Measurements from ENCODE around the gene BMP7.

BMP7 gene

DNA sequence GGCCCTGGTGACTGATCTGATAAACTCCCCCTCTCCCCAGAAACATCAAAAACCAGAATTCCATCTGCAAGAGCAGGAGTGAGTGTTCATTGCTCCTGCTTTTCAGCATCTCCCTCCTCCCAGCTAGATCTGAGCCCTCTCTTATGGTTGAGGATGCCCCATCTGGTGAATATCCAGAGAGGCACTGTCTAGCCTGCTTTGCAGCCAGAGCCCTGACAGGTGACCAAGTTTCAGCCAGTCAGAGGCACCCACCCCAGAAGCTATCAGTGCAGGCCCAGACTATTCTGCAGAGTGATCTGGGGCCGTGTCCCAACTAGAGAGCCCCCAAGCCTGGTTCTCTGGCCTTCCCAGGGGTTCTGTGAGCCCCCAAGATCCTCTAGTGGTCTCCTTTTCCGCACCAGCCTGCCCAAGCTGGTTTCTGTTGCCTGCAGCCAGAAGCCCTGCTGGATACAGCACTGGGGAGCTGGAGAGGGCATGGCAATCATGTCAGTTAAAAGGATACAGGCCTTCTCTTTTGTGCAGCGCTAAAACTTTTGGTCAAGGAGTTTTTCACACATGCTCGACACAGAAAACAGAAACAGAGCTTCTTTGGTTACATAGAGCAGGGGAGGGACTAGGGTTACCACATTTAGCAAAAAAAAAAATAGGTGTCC lies 6.6 kb upstream of the BMP7 start:
- TF ChIP-seq, protein P1, sequence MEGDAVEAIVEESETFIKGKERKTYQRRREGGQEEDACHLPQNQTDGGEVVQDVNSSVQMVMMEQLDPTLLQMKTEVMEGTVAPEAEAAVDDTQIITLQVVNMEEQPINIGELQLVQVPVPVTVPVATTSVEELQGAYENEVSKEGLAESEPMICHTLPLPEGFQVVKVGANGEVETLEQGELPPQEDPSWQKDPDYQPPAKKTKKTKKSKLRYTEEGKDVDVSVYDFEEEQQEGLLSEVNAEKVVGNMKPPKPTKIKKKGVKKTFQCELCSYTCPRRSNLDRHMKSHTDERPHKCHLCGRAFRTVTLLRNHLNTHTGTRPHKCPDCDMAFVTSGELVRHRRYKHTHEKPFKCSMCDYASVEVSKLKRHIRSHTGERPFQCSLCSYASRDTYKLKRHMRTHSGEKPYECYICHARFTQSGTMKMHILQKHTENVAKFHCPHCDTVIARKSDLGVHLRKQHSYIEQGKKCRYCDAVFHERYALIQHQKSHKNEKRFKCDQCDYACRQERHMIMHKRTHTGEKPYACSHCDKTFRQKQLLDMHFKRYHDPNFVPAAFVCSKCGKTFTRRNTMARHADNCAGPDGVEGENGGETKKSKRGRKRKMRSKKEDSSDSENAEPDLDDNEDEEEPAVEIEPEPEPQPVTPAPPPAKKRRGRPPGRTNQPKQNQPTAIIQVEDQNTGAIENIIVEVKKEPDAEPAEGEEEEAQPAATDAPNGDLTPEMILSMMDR (IDR thresholded peaks at IDR 0.05; ENCODE audit: low read depth, low read length) = no peak
- H3K4me3 ChIP-seq (ENCODE audit: low read depth, low read length) = no peak overlapping the region

DNA sequence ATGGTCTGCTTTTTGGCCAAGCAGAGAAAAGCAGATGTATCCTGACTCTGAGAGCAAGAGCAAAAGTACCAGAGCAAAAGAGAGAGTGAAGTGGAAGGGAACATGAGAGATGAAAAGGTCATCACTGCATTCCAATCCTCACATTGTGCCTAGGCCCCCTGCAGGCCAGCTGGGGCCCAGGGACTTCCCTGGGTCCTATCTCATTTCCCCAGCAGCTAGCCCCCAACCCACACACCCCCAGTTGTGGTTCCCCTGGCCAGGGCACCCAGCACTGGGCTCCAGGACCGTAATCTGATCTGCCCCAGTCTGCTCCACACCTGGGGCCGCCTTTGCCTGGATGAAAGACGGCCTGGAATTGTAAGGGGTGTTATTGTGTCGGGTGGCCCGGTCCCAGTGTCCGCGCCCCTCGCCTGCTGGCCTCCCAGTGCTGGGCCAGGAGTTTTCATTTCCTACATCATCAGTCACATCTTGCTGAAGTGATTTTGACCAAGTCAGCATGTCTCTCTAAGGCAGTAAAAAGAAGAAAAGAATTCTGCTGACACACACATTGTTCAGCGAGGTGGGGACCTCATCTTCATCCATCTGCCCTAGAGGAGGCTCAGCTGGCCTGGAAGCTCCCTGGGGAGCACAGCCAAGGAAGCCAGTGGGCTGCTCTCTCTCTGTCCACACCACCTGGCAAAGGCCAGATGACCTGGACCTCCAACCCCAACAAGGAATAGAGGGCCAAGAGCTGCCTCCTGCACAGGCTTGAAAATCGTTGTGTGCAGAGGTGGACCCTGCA lies 4.0 kb upstream of the BMP7 start:
- TF ChIP-seq, protein P1 (IDR thresholded peaks at IDR 0.05; ENCODE audit: low read depth, low read length) = no peak
- no peak overlapping the region for H3K4me3 ChIP-seq (ENCODE audit: low read depth, low read length)

DNA sequence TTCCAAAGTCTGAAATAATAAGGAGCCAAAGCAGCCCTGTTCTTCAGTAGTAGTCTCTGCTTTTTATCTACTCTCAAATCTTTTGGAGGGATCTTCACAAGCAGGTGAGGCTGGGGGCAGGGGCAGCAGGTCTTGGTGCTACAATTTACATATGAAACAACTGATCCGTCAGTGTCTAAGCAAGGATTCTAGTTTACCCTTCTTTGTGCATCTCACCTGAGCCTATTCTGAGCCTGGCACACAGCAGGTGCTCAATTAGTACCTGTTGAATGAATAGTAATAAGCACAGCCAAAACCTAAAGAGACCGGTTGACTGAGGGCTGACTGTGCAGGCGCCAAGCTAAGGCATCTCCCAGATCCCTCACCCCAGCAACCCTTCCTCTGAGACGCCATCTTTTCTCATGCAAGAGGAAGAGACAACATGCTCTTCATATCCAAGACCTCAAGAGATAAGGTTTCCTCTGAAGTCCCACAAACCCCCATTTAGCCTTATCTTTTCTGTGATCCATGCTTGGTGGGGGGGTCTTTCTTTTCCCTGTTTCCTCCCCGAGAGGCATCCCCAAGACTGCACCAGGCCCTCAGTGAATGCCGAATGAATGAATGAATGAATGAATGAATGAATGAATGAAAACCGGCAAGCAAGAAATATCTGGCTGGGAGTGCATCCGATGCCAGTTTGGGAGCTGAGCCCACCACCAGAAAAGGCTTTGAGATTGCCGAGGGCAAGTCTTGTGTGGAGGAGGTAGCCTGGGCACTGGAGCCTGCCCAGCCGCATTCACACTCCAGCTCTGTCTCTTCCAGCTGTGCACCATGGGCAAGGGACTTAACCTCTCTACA lies 2.9 kb upstream of the BMP7 start:
- H3K4me3 ChIP-seq (ENCODE audit: low read depth, low read length) = no peak overlapping the region
- TF ChIP-seq, protein P1 (IDR thresholded peaks at IDR 0.05; ENCODE audit: low read depth, low read length) = no peak

DNA sequence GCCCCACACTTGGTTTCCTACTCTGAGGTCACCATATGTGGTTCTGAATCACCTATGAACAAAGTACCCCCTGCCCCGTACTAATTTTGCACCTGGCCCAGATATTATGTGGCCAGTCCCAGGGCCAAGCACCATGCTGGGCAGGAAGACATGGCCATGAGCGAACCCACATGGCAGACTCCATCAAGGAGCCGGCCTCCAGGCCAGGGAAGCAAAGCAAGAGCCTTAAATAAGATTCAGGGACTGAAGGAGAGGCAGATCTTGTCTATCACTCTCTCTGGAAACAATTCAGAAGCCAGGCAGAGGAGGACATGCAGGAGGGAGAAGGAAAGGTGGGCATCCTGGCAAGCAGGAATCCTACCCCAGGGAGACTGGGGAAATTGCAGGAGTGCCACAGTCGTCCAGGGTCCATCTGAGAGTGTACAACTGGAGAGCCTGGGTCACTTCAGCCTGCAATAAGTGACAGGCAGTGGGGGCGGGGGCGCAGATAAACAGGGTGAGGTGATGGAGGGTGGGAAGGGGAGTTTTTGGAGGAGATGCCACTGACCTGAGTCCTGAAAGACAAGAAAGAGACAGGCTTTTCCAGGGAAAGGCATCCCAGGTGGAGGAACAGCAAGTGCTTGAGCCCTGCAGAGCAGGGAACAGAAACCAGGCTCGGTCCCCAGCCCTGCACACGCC lies 2.1 kb upstream of the BMP7 start:
- no peak overlapping the region for H3K4me3 ChIP-seq (ENCODE audit: low read depth, low read length)
- TF ChIP-seq, protein P1 (IDR thresholded peaks at IDR 0.05; ENCODE audit: low read depth, low read length) = no peak

DNA sequence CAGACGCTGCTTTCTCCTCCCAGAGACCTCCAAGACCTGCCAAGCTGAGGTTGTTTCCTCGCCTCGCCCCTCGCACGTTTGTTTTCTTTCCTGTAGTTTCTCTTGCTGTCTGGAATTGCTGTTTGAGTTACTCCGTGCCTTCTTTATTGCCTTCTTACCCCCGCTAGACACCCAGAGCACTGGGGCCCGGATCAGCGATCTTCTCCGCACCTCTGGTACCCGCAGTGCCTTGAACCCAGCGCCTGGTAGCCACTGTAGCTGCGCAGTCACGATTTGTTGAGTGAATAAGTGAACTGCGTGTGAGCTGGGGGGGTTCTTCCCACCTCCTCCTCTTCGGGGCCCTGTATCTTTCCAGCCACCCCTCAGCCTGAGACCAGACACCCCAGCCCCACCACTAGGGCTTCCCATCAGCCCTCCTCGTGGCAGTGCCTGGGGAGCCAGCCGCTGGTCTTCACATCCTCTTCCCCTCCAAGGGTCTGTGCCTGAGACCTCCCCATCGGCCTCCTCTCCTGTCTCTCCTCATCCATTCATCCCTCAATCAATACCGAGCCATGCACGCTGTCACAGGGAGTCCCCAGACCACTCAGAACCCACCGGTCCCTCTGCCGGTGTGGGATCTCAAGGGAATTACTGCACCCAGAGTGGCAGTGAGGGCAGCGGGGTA lies 849 bp upstream of the BMP7 start:
- TF ChIP-seq, protein P1 (IDR thresholded peaks at IDR 0.05; ENCODE audit: low read depth, low read length) = no peak
- no peak overlapping the region for H3K4me3 ChIP-seq (ENCODE audit: low read depth, low read length)

DNA sequence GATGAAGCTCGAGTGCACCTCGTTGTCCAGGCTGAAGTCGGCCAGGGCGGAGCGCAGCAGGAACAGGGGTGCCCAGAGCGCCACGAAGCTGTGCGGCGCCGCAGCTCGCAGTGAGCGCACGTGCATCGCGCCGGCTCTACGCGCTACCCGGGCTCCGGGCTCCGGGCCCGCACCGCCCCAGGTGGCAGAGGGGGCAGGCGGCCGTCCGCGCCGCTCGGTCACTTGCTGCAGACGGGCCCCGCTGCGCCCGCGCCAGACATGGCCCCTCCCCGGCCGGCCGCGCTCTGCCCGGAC lies 497 bp downstream of the BMP7 start:
- H3K4me3 ChIP-seq (ENCODE audit: low read depth, low read length) = no peak overlapping the region
- TF ChIP-seq, protein P1 (IDR thresholded peaks at IDR 0.05; ENCODE audit: low read depth, low read length) = no peak

Data from WI38 (cell line).